HG03025 (cell line): Measurements from ENCODE around the gene RAB6D.
"Not testable (repeated sequence)": the region's sequence is repeated elsewhere in the genome, so short reads cannot be mapped to it uniquely, and the experiment has no call there.

Experiments
- ATAC-seq: cut with Tn5 transposase; IDR thresholded peaks from one replicate; pipeline ENCODE4 v1.9.1; 2021; ENCODE audit warnings: mild to moderate bottlenecking, moderate library complexity; ENCODE audit not compliant: unreplicated experiment, low FRiP score

RAB6D gene

DNA sequence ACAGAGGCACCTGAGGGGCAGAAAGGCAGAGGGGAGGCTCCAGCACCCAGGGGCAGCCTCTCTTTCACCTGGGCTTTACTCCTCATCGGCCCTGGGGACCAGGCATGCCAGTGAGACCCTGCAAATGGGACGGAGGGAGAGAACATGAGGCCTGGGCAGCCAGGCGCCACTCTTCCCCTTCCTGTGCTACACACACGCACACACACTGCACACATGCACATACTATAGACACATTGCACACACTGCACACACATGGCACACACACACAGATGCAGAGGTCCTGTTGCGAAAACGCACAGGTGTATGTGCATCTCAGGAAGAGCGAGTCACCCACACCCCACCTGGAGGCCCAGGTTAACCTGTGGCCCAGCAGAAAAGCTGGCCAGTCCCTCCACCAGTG, 3.4 kb upstream of the RAB6D start:
- no peak for ATAC-seq

DNA sequence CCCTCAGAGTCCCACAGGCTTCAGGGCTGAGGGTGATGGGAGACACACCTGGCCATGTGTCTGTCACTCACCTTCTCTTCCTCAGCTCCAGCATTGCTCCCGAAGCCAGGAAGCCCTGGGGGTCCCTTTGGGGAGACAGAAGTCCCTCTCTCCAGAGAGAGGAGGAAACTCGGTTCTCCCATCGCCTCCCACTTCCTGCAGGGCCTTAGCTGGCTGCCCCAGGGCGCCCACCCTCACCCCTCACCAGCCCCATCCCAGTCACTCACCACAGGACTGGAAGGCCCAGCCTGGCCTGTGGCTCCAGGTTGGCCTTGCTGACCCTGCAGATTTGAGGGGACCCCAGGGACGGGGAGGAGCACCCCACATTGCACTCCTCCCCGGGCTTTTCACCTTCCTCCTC, 2.7 kb upstream of the RAB6D start:
- ATAC-seq, result no peak

DNA sequence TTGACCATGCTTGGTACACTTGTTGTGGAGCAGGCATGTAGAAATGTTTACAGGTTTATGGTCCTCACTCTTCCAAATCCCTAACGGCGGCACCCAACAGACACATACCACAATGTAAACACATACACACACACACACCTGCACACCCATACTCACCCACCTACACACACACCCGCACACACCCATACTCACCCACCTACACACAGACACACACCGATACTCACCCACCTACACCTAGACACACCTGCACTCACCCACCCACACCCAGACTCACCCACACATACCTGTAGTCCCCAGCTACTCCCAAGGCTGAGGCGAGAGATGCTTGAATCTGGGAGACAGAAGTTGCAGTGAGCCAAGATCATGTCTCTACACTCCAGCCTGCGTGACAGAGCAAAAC, 1.5 kb upstream of the RAB6D start:
- ATAC-seq, result no peak

DNA sequence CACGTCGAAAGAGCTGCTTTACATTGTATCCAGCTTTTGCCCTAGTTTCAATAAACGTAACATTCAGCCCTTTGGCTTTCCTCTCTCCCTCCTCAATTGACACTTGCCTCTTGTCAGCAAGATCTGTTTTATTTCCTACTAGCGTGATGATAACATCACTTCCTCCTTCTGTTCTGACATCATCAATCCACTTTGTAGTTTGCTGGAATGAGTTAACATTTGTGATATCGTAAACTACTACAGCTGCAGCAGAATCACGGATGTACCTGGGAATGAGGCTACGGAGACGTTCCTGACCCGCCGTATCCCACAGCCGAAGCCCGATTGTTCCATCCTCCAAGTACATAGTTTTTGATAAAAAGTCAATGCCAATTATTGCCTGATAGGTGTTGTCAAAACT, 755 bp downstream of the RAB6D start:
- not testable (repeated sequence) for ATAC-seq

DNA sequence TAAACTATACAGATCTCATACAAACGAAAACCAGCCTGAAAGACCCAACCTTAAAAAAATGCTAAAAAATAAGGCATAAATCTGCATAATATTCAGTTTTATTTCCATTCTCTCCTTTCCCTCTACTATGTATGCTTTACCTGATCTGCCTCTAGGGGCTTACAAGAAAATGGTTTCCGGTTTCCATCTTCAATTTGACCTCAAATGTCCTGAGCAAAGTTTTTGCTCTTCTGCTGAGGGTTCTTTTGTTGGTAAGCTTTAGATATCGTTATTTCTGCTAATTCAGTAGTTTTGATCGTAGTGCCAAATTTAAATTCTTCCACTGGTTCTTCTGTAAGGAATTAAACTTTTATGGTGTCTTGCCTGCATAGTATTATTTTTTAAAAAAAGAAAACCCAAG, 2.2 kb downstream of the RAB6D start:
- ATAC-seq, result not testable (repeated sequence)

DNA sequence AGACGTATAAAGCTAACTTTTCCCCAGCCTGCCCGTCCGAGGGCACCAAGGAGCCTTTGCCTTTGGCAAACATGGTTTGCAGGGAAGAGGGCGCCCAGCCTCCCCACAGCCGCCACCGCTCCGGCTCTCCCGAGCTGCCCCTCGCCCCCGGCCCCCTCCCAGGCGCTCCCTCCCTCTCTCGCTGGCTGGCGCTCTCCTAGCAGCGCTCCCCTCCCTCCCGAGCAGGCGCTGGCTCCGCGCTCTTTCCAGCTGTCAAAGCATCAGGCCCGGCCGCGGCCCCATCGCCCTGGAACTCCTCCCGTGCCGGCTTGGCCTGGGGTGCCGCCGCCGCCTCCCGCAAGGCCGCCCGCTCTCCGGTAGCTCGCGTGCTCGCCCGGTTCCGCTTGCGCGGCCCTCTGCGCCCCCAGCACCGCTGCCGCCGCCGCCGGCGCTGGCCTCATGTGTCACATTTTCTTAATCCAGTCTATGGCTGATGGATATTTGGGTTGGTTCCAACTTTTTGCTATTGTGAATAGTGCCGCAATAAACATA, 10.7 kb downstream of the RAB6D start:
- not testable (repeated sequence) for ATAC-seq

- ATAC-seq, result no peak
Measured at GRCh38 chr2:131349021-131349420, 14.9 kb downstream of the RAB6D start.

- not testable (repeated sequence) for ATAC-seq
Measured at GRCh38 chr2:131347035-131347434, 16.9 kb downstream of the RAB6D start.

DNA sequence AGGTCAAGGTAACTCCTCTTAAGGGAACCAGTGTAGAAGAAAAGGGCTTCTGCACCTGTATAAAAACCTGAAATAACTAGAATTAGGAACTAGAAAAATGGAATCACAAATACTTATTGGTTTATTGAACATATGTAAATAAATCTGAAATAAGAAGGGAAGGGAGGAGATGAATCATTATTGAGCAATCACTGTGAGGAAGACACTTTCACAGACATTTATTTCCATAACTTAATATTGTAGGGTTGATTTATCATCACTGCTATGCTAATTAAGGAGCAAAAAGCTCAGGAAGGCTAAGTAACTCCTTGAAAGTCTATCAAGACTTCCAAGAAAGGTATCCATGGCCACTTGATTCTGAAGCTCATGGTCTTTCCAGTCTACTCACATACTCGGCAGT, 24.7 kb downstream of the RAB6D start:
- ATAC-seq, result not testable (repeated sequence)

DNA sequence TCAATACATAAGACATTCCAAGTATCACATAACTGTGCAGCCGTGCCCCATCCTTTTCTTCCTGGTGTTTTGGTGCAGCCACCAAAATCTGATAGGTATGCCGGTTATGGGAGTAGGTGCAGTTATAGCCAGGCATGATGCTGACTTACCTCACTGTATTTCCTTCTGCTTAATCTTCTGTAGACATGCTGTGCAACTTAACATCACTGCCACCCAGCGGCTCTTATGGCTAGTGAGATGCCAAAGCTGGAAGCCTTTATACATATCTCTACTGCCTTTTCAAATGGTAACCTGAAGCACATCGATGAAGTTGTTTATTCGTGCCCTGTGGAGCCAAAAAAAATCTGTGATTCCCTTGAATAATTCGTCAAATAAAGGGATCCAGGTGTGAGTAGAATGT, 28.6 kb downstream of the RAB6D start:
- not testable (repeated sequence) for ATAC-seq

DNA sequence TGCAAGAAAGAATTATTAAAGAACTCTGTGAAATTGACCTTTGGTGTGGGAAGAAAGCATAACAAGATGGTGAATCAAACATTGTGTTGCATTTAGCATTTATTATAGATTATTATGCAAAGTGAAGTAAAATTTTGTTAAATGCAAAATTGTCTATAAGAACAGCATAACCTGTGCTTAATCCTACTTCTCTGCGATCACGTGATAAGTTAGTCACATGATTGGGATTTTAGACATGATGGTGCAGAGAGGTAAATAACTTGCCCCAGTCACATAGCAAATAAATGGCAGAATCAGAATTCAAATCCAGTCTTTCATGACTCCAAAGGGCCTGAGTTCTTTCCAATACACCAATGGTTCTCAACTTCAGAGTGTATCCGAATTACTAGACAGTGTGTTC, 31.3 kb downstream of the RAB6D start:
- not testable (repeated sequence) for ATAC-seq

DNA sequence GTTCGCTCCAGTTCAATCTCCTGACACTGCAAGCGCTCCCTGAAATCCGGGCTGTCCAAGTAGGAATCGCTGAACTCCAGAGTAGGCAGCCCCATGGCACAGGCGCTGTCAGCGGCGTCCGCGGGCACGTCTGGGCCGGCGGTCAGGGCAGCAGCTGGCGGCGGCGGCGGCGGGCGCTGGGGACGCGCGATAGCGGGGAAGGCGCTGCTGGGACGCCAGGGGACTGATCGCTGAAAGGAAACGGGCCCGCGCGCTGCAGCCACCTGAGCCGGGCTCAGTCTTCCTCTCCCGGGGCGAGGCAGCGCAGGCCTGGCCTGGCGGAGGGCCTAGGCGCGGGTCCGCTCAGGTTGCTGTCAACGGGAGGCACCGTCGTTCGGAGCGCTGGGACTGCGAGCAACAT, 33.0 kb downstream of the RAB6D start:
- ATAC-seq, result not testable (repeated sequence)

- no peak for ATAC-seq
Measured at GRCh38 chr2:131322209-131322608, 41.8 kb downstream of the RAB6D start.

DNA sequence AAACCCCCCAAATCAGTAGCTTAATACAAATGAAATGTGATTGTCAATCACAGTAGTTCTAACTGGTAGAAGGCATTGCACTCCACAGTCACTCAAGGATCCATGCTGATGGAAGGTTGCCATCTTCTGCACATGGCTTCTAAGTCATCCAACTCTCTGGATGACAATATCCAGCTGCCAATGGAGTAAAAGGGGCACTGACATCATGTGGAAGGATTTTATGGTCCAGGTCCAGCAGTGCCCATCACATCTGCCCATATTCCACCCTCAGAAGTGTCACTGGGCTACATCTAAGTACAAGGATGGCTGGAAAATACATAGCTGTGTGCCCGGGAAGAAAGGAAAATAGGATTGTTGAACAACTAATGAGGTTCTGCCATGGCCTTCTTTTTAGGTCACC, 42.6 kb downstream of the RAB6D start:
- not testable (repeated sequence) for ATAC-seq

- not testable (repeated sequence) for ATAC-seq
Measured at GRCh38 chr2:131311001-131311400, 53.0 kb downstream of the RAB6D start.
